HG02973 (cell line): ENCODE measurements around the gene TTYH3.

ENCODE experiments used
- ATAC-seq: cut with Tn5 transposase; IDR thresholded peaks from one replicate; pipeline ENCODE4 v1.9.1; 2021; ENCODE audit warnings: moderate library complexity; ENCODE audit not compliant: unreplicated experiment

The TTYH3 gene

GRCh38 chr7:2701832-2702593 lies 70.2 kb downstream of the TTYH3 start:
- ATAC-seq, result no peak

- no peak for ATAC-seq
Observed at GRCh38 chr7:2702594-2702957, 70.8 kb downstream of the TTYH3 start.

GRCh38 chr7:2705371-2706096 lies 73.7 kb downstream of the TTYH3 start:
- no peak for ATAC-seq

GRCh38 chr7:2706685-2707126 lies 74.9 kb downstream of the TTYH3 start:
- no peak for ATAC-seq

- no peak for ATAC-seq
Observed at GRCh38 chr7:2707481-2707880, 75.7 kb downstream of the TTYH3 start.

- ATAC-seq, result no peak
Observed at GRCh38 chr7:2708041-2708440, 76.3 kb downstream of the TTYH3 start.

GRCh38 chr7:2708547-2709310 lies 76.9 kb downstream of the TTYH3 start:
- no peak for ATAC-seq

- peak; percentile 76 for ATAC-seq
Observed at GRCh38 chr7:2709553-2710285, 77.9 kb downstream of the TTYH3 start.

GRCh38 chr7:2710286-2710655 lies 78.5 kb downstream of the TTYH3 start:
- peak; percentile 43 for ATAC-seq

- ATAC-seq, result no peak
Observed at GRCh38 chr7:2710901-2711551, 79.2 kb downstream of the TTYH3 start.

GRCh38 chr7:2711895-2712675 lies 80.3 kb downstream of the TTYH3 start:
- ATAC-seq, result no peak

GRCh38 chr7:2713370-2713769 lies 81.6 kb downstream of the TTYH3 start:
- no peak for ATAC-seq

GRCh38 chr7:2713978-2714377 lies 82.2 kb downstream of the TTYH3 start:
- ATAC-seq, result no peak
